Lower leg skin (tissue), 4 donors: ENCODE measurements around the gene SH3D21. TPM values are rescaled to one million over a fixed set of nuclear protein-coding genes. Genes with fewer than 3 reads are reported as not detected.

Experiments used
- DNase-seq, 2 donors: peaks; one replicate each; pipeline ENCODE4 v3.0.0-alpha.2; 2019; ENCODE audit warnings: low spot score in 2 of 2
- H3K4me3 ChIP-seq: fragments of 200-600 bp; sonication (generic); 2 replicates; pipeline ENCODE4 v1.5.1; 2017; ENCODE audit warnings: mild to moderate bottlenecking, low read depth; ENCODE audit not compliant: poor library complexity, severe bottlenecking
- CTCF ChIP-seq, 3 donors: fragments of 450-650 bp; IDR thresholded peaks; one replicate each; pipeline ENCODE4 v1.5.1; 2016; ENCODE audit warnings: antibody characterized with exemption in 3 of 3, mild to moderate bottlenecking in 3 of 3, moderate library complexity in 2 of 3
- POLR2A ChIP-seq, 2 donors: fragments of 450-650 bp; IDR thresholded peaks; one replicate each; pipeline ENCODE4 v1.6.1; 2016 to 2017; ENCODE audit warnings: antibody characterized with exemption in 2 of 2, mild to moderate bottlenecking in 1 of 2, moderate library complexity in 1 of 2
- WGBS, 2 donors: methylation state at CpG; one replicate each; pipeline ENCODE4 v1.1.5; 2018; 5-methylcytosine and 5-hydroxymethylcytosine counted together
- intact Hi-C: fragments of 100-400 bp; cut with DNase I; formaldehyde crosslinking; loops from one replicate; pipeline ENCODE4 v1.15.0; 2023; ENCODE audit warnings: low total_unique reads
- total RNA-seq, 4 donors: library from RNA; depleted of rRNA; stranded (reverse); fragments of >200 nt; gene quantifications; one replicate each; pipeline ENCODE4 v1.1.0, GENCODE V29; 2016

The SH3D21 gene
- total RNA-seq, 4 donors from 2014 or later, result 9.8 to 20.9 (median 14.6) TPM

GRCh38 chr1:36322786-36323635 is 16.8 kb downstream of the SH3D21 start:
- intact Hi-C loops, result no loop called here
- peak in 1 of 2 donors; percentile 91 for DNase-seq
- 5 to 13% methylated on average over 26 to 39 of the region's 83 CpGs for WGBS, 2 donors

DNA sequence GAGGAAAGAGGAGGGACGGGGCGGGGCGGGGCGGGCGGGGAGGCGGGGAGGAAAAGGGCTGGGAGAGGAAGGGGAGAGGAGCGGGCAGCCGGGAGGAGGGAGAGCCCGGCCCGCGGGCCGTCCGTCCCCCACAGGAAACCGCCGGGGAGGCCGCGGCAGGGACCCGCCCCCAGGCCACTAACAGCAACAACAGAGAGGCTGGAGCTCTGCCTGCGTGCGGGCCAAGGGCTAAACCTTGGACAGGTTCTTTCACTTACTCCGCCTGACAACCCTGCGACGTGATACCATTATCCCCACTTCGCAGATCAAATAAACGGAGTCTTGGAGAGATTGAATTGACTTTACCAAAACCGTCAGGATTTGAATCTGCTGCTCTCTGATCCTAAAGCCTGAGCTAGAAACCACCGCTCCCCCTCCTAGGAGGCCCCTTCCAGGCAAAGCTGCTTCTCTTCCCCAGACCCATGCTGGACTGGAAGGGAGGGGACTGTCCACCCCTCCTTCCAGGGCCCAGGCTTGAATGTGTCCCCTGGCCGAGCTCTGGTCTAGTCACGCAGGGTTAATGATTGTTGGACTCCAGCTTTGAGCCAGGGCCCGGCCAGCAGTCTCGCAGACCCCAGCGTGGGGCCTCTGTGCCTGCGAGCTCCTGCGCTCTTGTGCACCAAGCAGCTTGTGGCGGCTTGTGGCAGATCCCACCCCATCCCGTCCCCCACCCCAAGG is 17.6 kb downstream of the SH3D21 start, which contains the start of gene EVA1B:
EVA1B (minus strand) TSS at position 10 of the 717 bp plus-strand sequence. CDS start 608 bp downstream, outside the sequence.
- TF ChIP-seq CTCF (IDR thresholded peaks at IDR 0.05) (no peak), POLR2A (IDR thresholded peaks at IDR 0.05) (no peak)
- DNase-seq, result peak; percentile 62 to 95
- 3 to 10% methylated on average over 29 to 34 of the region's 36 CpGs for whole genome bisulfite sequencing, 2 donors
- peak within 1 kb of the TSS; percentile 51 for H3K4me3 ChIP-seq
- intact Hi-C loops, result no loop called here

More at GRCh38 chr1:36322786-36323635, 16.8 kb downstream of the SH3D21 start:
- H3K4me3 ChIP-seq, result peak overlapping the region; percentile 51
- no peak for TF ChIP-seq CTCF (IDR thresholded peaks at IDR 0.05)
- TF ChIP-seq POLR2A (IDR thresholded peaks at IDR 0.05), result no peak

- 38 to 49% methylated on average over 8 to 9 of the region's 9 CpGs for WGBS, 2 donors
- DNase-seq, result no peak
- TF ChIP-seq CTCF (IDR thresholded peaks at IDR 0.05) (no peak), POLR2A (IDR thresholded peaks at IDR 0.05) (no peak)
- intact Hi-C loops, result no loop called here
- no peak overlapping the region for H3K4me3 ChIP-seq
Observed at GRCh38 chr1:36324353-36324703, 18.2 kb downstream of the SH3D21 start.

DNA sequence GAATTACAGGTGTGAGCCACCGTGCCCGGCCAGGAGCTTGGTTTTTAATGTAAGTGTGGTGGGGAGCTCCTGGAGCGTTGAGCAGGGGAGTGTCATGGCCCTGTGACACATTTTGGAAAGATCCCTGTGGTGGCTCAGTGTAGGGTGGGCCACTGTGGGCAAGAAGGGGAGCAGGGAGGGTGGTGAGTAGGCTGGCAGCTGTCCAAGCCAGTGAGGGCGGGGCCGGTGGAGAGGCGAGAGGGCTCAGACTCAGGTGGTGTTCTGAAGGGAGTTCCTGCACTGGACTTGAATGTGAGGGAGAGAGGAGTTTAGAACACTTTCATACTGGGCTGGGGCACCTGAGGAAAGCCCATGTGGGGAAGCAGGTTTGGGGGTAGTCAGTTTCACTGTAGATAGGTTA is 20.3 kb downstream of the SH3D21 start:
- WGBS, 2 donors, result 48 to 68% methylated on average over 6 of the region's 6 CpGs
- intact Hi-C loops, result no loop called here
- no peak overlapping the region for H3K4me3 ChIP-seq
- TF ChIP-seq POLR2A (IDR thresholded peaks at IDR 0.05) (no peak), CTCF (IDR thresholded peaks at IDR 0.05) (no peak)
- no peak for DNase-seq

GRCh38 chr1:36327421-36328087 is 21.4 kb downstream of the SH3D21 start:
- WGBS, 2 donors, result 60 to 72% methylated on average over 9 of the region's 9 CpGs
- DNase-seq, result no peak
- no peak overlapping the region for H3K4me3 ChIP-seq
- TF ChIP-seq POLR2A (IDR thresholded peaks at IDR 0.05) (no peak), CTCF (IDR thresholded peaks at IDR 0.05) (no peak)
- intact Hi-C loops, result no loop called here
